HuH-7.5 (cell line): ENCODE results near the gene SCYGR8.
A peak's percentile ranks its signal among the peaks of the same experiment; 100 is the strongest.

Experiments
- DNase-seq: peaks from one replicate; pipeline ENCODE4 v3.0.0; 2011; ENCODE audit warnings: low spot score

Gene SCYGR8

DNA sequence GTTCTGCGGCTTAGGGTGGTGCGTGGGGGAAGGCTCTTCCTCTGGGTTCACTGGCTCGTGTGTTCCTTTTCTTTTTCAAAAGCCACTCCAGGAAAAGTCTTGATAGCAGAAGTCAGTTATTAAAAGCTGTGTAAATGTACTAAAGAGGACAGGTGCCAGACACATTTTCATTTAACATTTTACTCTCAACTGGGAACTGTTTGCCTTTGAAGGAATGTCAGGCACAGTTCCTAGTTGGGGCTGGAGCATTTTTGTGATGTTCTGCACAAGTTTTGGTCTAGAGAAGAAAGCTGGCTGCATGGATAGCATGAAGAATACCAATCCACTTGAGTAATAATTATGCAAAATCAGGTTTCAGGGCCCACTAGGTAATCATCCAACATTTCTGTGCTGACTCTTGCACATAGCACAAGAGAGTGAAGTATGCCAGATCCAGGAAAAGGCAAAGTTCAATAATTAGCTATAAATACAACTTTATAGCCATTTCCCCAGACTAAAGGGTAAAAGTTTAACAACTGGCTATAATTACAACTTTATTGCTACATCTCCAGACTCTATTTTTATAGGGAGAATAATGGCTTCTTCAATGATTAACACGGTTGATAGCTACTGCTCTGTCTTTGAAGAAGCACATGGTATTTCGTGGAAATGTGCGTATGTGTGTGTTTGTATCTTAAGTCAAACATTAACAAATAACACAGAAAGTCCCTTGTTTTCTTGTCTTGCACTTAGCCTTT is 16.2 kb downstream of the SCYGR8 start:
- no peak for DNase-seq

DNA sequence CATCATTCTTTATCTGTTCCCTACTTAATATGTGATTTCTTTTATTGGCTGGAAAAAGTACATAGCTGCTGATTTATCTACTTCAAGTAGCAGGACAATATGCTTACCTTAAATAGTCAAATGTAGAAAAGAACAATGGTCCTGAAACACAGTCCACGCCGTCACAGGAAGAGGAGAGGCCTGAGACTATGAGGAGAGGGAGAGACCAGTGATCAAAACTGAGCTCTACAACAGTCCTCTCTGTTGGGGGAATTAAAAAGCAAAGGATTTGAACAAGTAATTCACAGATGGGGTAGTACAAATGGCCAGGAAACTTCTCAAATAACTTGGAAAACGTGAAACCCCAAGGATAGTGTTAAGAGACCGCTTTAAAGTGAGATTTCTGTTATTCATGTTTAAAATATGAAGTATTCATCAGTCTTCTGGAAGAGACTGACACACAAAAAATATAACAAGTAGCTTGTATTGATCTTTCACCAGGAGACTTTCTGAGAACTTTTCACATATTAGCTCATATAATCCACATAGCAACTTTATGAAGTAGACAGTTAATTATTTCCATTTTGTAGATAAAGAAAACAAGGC is 20.2 kb downstream of the SCYGR8 start:
- no peak for DNase-seq

DNA sequence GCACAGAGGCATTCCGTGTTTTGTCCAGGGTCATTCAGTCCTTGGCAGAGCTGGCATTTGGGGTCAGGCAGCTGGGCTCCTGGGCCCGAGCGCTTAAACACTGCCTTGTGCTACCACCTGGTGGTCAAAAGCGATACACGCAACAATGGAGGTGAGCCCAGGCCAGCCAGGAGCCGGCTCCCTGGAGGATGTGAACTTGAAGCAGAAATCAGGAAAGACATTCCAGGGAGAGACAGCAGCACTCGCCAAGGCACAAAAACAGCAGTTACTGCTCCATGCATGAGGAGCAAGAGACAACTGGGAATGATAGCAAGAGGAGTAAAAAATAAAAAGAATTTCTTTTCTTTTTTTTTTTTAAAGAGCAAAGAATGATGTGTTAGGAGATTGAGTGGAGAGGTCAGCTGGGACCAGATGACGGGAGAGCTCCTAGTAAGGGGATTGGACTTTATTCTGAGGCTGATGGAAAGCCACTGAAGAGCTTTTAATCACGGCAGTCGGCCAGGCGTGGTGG is 20.7 kb downstream of the SCYGR8 start:
- DNase-seq, result peak; percentile 88

DNA sequence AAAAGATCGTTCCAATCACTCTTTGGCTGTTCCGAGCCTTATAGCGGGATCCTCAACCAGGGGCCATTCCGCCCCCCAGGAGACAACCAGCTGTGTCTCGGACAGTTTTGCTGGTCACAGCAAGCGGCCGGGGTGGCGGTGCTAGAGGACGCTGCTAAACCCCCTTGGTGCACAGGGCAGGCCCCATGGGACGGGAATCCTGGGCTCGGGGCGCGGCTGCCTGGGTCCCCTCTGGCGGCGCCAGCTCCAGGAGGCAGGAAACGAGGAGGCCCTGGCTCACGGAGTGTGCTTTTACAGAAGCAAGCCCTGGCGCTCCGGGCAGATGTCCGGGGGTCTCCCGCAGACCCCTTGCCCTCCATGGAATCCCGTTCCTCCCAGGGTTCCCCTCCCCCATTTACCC is 22.1 kb downstream of the SCYGR8 start:
- DNase-seq, result no peak

DNA sequence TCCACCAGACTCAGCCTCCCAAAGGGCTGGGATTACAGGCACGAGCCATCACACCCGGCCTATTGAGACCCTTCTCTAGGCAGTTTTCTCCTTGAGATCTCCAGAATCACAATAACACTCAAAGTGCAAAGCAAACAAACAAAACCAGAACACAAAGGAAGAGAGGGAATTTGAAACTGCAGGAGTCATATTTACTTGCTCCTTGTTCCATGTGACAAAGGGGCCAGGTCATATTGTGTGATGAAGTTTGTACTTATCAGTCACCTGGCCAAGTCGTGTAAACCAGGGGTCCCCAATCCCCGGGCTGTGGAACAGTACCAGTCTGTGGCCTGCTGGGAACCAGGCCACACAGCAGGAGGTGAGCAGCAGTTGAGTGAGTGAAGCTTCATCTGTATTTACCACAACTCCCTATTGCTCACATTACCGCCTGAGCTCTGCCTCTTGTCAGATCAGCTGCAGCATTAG is 26.5 kb downstream of the SCYGR8 start:
- DNase-seq, result no peak

DNA sequence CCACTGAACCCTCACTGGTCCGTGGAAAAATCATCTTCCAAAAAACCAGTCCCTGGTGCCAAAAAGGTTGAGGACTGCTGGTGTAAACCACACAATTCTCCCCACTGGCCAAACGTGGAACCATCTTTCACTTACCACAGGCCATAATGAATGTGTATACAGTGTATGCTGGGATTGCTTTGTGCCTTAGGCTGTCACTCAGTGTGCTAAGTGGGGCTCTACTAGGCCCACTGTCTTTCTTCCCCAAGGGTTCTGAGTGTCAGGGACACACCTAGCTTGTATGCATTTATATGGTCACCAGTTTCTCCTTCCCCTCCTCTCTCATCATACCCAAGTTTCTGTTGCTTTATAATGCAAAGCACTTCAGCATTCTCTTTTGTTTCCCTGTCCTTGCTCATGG is 27.2 kb downstream of the SCYGR8 start:
- no peak for DNase-seq

DNA sequence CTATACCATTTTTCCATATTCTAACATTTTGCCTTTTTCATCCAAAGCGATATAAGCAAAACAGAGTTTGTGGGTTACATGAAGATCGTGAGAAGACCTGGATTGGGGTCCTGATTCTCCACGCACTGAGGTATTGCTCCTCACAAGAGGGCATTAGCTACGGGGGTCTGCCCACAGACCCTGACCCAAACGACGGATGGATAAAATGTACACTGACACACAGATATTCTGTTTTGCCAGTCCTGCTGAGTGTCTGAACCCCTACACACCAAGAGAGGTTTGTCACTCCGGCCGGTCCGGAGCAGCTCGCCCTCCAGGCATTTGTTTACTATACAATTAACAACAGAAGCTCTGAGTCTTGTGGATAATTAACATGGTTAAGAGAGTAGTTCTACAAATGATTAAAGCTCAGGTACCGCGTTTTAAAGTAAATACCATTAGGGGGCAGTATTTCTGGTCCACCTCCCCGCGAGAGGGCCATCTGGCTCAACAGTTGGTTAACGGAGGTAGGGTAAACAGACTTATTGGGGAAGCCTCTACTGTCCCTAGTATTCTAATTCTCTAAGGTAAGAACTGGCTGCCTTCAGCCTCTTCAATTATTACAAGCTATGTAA is 28.4 kb downstream of the SCYGR8 start:
- no peak for DNase-seq

DNA sequence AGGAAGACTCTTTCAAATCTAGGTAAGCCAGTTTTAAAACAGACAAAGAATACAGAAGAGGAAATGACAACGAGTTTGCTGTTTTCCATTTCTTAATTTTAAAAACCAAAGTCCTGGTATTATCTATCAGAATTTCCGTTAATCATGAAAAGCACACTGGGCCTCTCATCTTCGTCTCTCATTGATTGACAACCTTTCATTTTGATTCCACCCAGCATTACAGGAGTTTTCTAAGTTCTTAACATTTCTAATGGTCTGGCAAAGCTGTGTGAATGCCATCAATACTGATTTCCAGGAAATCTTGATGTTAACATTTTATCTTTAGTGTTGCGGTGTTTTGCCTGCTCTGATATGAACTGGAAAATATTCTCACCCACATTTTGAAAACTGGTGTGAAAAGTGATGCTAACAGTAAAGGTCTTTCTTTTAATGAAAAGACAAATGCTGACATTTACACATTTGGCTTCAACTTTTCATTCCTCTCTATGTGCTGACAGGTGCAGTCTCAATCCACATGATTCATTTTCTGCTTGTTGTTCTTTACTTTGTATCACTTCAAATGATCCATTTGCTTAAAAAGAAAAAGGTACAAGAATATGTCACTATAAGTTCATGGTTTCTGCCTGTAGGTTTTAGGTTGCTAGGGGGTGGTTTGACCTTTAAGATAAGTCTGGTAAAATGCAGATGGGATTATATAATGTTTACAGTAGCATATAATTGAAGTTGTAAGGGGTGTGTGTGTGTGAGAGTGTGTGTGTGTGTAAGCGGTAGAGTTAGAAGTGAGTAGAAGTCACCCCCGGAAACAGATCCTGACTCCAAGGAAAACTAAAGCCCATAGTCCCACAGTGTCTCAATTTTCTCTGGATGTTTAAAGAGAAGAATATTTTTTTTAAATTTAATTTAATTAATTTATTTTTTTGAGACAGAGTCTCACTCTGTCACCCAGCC is 29.5 kb downstream of the SCYGR8 start:
- no peak for DNase-seq

DNA sequence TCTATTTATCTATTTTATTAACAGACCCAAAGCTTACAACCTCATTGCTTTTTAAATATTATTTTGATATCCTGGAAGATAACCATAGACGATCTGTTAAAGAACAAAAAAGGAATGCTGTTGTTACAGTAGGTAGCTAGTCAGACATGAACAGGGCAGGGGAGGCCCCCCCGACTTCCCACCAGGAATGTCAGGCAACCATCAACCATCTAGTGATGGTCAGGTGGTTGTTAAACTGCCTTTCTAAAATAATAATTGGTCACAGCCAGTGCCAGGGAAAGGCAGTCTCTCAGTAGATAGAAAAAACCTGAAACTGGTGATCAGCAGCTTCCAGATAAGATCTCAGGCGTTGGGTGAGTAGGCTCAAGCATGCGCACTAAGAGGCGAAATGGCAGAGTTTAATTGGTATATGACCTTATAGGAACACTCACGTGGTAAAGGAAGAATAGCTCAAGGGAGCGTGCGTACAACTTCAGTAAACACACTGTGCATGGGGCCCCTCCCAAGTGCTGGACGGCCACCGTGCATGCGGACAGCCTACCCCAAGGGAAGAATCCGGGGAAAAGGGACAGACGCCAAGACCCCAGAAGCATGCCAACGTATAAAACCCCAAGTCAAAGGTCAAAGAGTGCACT is 35.4 kb downstream of the SCYGR8 start:
- no peak for DNase-seq

DNA sequence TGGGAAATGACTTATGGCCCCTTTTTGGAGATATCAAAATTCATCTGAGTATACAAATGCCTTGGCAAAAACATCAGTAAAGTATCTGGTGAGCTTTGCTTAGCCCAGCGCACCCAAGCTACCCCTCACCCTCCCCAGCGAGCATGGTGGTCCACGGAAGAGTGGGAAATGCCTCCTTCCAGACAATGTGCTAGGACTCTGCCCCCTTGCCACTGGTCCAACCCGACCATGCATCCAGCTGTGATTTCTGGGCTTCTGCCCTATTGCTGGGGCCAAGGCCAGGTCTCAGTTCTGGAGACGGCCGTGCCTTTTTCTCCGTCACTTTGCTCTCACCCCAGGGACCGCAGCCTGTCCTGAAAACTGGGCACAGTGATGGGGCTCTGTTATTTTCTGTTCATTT is 36.1 kb downstream of the SCYGR8 start:
- DNase-seq, result no peak

DNA sequence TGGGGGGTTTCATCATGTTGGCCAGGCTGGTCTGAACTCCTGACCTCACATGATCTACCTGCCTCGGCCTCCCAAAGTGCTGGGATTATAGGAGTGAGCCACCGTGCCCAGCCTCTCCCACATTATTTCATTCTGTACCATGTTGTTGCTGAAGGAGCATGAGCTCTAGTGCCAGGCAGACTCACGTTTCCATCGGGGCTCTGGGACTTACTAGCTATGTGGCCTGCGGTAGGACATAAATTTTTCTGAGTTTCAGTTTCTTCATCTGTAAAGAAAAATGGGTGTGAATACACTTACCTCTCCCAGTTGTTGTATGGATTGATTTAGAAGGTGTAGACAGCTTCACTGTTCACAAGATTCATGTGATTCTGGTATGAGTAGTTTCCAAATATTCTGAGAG is 37.1 kb downstream of the SCYGR8 start:
- no peak for DNase-seq

DNA sequence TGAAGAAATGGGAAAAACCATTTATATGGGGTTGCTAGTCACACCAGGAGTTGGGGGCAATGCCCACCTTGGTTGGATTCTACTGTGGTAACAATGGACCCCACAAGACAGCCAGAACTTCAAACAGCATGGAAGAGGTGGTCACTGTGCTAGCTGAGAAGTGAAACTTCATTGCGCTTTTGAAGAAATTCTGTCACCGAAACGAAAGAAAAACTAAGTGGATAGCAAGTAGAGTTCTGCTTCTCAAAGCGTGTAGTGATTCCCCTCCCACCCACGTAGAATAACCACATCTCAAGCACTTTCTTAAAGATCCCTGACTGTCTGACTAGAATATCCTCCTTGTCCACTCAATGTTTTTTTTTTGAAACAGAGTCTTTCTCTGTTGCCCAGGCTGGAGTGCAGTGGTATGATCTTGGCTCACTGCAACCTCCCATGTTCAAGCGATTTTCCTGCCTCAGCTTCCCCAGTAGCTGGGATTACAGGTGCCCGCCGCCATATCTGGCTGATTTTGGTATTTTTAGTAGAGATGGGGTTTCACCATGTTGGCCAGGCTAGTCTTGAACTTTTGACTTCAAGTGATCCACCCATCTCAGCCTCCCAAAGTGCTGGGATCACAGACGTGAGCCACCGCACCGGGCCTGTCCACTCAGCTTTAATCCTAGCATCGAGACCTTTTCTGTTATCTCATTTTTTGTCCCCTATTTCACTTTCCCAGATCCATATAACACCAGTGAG is 37.9 kb downstream of the SCYGR8 start:
- no peak for DNase-seq

DNA sequence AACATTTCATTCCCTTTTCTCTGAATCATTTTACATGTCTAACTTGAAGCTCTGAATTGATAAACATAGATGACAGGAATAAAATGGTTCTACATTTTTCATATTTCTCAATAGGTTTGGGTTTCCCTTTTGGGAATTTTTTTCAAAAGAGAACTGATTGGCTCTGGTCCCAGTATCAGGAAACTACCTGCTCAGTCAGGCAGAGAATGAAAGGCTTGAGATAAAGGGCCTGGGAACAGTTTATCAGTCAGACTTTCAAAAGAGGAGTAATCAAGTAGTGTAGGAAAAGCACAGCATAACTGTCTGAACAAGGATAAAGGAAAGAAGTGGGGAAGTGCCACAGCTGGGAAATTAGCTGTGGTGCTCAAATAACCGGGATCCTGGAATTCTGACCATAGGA is 39.6 kb downstream of the SCYGR8 start:
- no peak for DNase-seq

DNA sequence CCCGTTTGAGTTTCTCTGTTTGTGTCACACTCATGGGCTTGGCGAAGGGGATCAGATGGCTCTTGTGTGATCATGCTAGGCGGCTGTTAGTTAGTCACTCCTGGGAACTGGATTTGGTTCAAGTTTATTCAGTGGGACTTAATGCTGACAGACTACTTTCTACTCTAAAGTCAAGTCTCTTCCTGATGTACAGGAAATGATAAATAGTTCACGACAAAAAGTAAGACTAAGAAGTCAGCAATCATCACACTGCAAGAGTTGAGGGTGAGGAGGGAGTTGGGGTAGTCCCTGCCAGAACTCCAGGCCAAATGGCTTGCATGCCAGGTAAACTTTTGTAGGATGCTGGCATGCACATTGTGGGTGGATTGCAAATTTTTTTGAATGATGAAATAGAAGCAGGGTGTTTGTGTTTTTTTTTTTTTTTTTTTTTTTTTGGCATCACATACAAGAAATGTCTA is 42.9 kb downstream of the SCYGR8 start:
- DNase-seq, result no peak

DNA sequence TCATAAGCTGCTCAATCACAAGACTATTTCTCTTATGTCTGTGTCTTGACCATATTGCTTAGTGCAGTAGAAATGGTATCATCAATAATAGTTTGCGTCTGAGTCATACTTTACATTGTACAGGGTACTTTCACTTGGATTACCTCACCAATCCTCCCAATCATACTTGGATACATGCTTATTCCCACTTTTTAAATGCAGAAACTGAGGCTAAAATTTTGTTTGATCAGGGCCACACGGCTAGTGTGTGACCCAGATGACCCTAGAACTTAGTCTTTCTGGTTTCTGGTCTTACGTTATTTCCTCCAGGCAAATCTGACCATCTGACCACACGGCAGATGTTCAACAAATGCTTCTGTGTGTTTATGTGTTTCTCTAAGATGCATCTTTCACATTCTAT is 44.1 kb downstream of the SCYGR8 start:
- no peak for DNase-seq

DNA sequence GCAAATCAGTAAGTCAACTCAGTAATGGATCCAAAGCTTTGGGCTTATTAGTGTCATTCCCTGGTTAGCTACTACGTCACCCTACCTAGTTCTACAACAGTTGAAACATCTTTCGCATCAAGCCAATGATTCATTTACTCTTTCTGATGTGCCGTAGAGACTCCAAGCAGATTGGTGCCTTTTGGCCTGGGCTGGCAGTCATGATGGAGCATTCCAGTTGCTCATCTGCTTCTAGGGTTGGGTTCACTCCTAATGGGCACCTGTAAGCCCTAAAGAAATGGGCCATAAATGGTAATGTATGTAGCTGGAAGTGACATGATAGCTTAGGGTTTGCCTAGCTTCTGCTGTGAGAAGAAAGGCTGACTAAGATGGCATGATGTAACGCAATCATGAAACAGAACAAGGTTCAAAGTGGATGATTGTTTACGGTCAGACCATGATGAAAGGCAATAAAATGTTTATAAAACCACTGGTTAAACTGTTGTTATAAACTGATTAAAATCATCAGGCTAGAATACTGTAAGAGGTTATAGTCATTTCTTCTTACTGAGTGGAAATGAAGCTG is 47.5 kb downstream of the SCYGR8 start:
- no peak for DNase-seq
